Activated CD4-positive, CD25-positive, alpha-beta regulatory T cell treated with anti-CD3 and anti-CD28 coated beads, Interleukin-2, amount 50 U/mL, for 16 hours (primary cell): Measurements from ENCODE around the gene GMDS.

Source experiments
- DNase-seq: peaks from one replicate; pipeline ENCODE4 v3.0.0-alpha.2; 2020; ENCODE audit warnings: low read depth, low spot score

Gene GMDS

GRCh38 chr6:1604158-1605003 lies 641.0 kb downstream of the GMDS start:
- DNase-seq = peak; percentile 27

GRCh38 chr6:1603708-1604107 lies 641.7 kb downstream of the GMDS start:
- no peak for DNase-seq

GRCh38 chr6:1602049-1602713 lies 643.2 kb downstream of the GMDS start:
- DNase-seq = no peak

GRCh38 chr6:1601158-1602048 lies 644.0 kb downstream of the GMDS start:
- DNase-seq = no peak

- no peak for DNase-seq
Measured at GRCh38 chr6:1600764-1601157, 644.6 kb downstream of the GMDS start.

GRCh38 chr6:1600063-1600763 lies 645.2 kb downstream of the GMDS start:
- DNase-seq = no peak

- no peak for DNase-seq
Measured at GRCh38 chr6:1599469-1599868, 645.9 kb downstream of the GMDS start.

GRCh38 chr6:1598886-1599285 lies 646.5 kb downstream of the GMDS start:
- DNase-seq = no peak

- no peak for DNase-seq
Measured at GRCh38 chr6:1598433-1598832, 647.0 kb downstream of the GMDS start.

GRCh38 chr6:1597924-1598323 lies 647.5 kb downstream of the GMDS start:
- no peak for DNase-seq

- DNase-seq = no peak
Measured at GRCh38 chr6:1597121-1597744, 648.2 kb downstream of the GMDS start.

GRCh38 chr6:1596088-1596852 lies 649.1 kb downstream of the GMDS start:
- DNase-seq = peak; percentile 19

GRCh38 chr6:1595271-1596087 lies 649.9 kb downstream of the GMDS start:
- DNase-seq = no peak

GRCh38 chr6:1594445-1595200 lies 650.8 kb downstream of the GMDS start:
- no peak for DNase-seq

- no peak for DNase-seq
Measured at GRCh38 chr6:1593958-1594314, 651.5 kb downstream of the GMDS start.

GRCh38 chr6:1593286-1593957 lies 652.0 kb downstream of the GMDS start:
- DNase-seq = no peak

- DNase-seq = no peak
Measured at GRCh38 chr6:1592852-1593251, 652.6 kb downstream of the GMDS start.

GRCh38 chr6:1591926-1592325 lies 653.5 kb downstream of the GMDS start:
- DNase-seq = no peak
